DND-41 (cell line): Measurements from ENCODE around the gene TMX1.

Source experiments
- CTCF ChIP-seq: IDR thresholded peaks from 2 replicates; pipeline ENCODE4 v1.5.1; 2012; ENCODE audit warnings: borderline replicate concordance, low read length, moderate library complexity, mild to moderate bottlenecking; ENCODE audit not compliant: poor library complexity, severe bottlenecking; ENCODE audit errors: extremely low read depth
- EZH2 ChIP-seq: IDR thresholded peaks from 3 replicates; pipeline ENCODE4 v1.6.1; 2012; ENCODE audit warnings: borderline replicate concordance, low read depth, mild to moderate bottlenecking, moderate library complexity, low read length, inconsistent platforms; ENCODE audit not compliant: severe bottlenecking

- no peak for TF ChIP-seq CTCF
- TF ChIP-seq EZH2, result no peak
Observed at GRCh38 chr14:51298895-51299294, 58.8 kb downstream of the TMX1 start.
